ENCODE data around the gene AMBP.
"Not testable (repeated sequence)": the region's sequence is repeated elsewhere in the genome, so short reads cannot be mapped to it uniquely, and the experiment has no call there.

The AMBP gene

DNA sequence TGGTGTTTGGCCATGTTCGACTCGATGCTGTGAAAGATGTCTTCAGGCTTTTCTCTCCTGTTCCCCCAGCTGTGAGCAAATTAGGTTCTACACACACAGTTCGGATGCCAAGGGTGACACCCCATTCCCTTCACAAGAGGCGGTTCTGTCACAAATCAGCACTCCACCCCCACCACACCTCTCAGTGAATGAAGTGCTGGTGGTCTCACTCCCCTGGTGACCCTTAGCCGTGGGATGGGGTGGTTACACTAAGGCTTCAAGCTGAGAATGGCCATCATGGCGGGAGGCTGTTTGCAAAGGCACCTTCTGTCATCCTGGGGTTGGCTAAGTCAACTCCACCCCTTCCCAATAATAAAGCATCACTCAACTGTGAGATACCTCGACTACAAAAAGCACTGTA is 26.4 kb downstream of the AMBP start:
- DNase-seq (ENCODE audit: low read depth, low spot score) = no peak

DNA sequence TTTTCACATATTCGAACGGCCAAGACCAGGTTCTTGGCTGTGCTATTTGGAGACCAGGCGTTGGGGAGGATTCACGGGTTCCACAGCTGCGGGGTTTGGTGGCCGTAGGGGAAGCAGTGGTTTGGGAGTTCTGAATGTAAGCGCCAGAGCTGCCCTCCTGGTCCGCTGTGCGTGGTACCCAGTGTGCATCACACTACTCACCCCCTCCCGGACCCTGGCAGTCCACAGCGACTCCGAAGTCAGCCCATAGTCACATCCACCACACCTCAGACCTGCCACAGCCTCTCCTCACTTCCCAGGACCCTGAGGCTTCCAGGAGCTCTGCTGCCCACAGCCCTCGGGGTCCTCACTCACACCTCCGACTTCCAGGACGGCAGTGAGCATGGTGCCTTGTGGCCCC is 26.8 kb downstream of the AMBP start:
- DNase-seq (ENCODE audit: low read depth, low spot score) = no peak

DNA sequence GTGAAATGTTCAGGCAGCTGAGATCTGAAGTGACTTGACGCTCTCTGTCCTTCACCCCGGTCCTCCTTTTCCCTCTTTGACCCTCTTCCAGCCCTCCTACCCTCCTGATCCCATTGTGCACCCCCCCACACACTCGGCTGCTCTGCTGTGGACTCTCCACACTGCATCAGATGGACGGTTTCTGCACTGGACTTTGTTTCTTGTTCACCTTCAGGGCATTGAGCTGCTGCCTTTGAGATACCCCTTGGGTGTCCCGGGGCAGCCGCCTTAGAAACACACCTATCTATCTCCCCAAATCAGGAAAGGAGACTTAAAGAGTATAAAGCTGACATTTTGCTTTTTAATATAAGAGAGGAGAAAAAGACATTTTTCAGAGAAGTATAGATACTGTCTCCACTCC is 27.5 kb downstream of the AMBP start:
- no peak for DNase-seq (ENCODE audit: low read depth, low spot score)

DNA sequence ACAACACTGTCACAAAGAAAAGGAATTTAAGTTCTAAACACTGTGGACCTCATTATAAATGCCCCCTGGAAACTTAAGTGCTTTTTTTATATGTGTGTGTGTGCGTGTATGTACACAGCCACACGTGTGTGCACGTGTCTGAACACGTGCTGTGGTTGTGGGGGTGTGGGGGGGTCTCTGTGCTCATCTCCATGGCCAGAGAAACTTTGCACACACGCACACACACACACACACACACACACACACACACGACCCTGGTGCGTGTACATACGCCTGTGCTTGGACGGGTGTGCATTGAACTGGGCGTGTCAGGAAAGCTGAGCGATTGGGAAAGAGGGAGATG is 27.9 kb downstream of the AMBP start:
- no peak for DNase-seq (ENCODE audit: low read depth, low spot score)

DNA sequence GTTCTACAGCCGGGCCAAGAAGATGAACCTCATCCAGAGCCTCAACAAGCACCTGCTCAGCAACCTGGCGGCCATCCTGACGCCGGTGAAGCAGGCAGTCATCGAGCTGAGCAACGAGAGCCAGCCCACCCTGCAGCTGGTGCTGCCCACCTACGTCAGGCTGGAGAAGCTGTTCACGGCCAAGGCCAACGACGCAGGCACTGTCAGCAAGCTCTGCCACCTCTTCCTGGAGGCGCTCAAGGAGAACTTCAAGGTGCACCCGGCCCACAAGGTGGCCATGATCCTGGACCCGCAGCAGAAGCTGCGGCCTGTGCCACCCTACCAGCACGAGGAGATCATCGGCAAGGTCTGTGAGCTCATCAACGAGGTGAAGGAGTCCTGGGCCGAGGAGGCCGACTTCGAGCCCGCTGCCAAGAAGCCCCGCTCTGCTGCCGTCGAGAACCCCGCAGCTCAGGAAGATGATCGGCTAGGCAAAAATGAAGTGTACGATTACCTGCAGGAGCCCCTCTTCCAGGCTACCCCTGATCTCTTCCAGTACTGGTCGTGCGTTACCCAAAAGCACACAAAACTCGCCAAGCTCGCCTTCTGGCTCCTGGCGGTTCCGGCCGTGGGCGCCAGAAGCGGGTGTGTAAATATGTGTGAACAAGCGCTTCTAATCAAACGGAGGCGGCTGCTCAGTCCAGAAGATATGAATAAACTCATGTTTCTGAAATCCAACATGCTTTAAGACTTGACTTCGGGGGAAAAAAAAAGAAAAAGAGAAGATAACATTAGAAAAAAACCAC is 28.5 kb downstream of the AMBP start:
- no peak for DNase-seq (ENCODE audit: low read depth, low spot score)

DNA sequence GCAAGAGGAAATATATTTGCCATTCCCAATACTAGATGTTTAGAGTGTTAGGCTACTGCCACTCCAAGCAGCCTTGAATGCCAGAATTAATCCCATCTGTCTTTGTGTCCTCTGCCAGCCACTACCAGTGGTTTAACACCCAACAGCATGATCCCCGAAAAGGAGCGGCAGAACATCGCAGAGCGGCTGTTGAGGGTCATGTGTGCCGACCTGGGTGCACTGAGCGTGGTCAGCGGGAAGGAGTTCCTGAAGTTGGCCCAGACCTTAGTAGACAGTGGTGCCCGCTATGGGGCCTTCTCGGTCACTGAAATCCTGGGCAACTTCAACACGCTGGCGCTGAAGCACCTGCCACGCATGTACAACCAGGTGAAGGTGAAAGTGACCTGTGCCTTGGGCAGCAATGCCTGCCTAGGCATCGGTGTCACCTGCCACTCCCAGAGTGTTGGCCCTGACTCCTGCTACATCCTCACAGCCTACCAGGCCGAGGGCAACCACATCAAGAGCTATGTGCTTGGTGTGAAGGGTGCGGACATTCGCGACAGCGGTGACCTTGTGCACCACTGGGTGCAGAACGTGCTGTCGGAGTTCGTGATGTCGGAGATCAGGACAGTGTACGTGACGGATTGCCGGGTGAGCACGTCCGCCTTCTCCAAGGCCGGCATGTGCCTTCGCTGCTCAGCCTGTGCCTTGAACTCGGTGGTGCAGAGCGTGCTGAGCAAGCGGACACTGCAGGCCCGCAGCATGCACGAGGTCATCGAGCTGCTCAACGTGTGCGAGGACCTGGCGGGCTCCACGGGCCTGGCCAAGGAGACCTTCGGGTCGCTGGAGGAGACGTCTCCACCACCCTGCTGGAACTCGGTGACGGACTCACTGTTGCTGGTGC is 29.3 kb downstream of the AMBP start:
- DNase-seq (ENCODE audit: low read depth, low spot score) = no peak

DNA sequence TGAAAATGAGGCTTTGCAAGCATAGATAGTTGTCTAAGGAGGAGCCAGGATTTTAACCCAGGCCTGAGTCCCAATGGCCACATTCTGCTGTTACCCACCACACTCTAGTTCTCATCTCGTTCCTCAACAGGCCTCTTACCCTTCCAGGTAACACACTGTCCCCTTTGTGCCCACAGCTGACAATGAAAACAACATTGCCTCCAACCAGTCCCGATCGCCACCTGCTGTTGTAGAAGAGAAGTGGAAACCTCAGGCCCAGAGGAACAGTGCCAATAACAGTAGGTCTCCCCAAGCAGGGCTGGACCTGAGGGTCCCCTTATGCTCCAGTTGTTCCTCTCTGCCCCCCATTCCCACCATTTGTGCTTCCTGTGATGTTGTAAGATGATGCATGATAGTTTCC is 30.4 kb downstream of the AMBP start:
- DNase-seq (ENCODE audit: low read depth, low spot score) = no peak

DNA sequence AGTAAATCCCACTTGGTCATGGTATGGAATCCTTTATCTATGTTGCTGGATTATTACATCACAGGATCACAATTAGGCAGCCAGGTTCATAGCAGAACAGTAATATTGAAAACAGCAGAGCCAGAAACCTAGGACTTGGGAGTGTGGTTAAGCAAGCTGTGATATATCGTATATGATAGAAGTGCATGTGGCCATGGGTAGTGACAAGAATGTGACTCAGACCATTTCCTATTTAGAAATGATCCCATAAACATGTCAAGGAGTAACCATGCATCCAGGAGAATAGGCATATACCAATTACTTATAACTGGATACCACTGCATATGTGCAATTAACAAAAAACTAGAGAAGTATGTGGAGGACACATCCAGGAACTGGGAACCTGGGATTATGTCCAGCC is 31.2 kb downstream of the AMBP start:
- no peak for DNase-seq (ENCODE audit: low read depth, low spot score)

DNA sequence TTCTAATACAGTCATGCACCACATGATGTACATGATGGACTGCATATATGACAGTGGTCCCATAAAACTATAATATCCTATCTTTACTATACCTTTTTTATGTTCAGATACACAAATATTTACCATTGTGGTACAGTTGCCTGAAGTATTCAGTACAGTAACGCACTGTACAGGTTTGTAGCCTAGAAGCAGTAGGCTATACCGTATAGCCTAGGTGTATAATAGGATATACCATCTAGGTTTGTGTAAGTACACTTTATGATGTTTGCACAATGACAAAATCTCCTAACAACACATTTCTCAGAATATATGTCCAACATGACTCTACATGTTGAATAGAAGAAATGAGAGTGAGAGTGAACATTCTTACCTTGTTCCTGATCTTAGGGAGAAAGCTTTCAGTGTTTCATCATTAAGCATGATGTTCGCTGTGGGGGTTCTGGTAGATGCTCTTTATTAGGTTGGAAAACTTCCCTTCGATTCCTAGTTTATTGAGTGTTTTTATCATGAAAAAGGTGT is 31.8 kb downstream of the AMBP start:
- no peak for DNase-seq (ENCODE audit: low read depth, low spot score)

DNA sequence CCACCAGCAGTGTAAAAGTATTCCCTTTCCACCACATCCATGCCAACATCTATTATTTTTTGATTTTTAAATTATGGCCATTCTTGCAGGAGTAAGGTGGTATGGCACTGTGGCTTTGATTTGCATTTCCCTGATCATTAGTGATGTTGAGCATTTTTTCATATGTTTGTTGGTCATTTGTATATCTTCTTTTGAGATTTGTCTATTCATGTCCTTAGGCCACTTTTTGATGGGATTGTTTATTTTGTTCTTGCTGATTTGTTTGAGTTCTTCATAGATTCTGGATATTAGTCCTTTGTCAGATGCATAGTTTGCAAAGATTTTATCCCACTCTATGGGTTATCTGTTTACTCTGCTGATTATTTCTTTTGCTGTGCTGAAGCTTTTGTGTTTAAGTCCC is 34.4 kb downstream of the AMBP start:
- DNase-seq (ENCODE audit: low read depth, low spot score) = not testable (repeated sequence)

DNA sequence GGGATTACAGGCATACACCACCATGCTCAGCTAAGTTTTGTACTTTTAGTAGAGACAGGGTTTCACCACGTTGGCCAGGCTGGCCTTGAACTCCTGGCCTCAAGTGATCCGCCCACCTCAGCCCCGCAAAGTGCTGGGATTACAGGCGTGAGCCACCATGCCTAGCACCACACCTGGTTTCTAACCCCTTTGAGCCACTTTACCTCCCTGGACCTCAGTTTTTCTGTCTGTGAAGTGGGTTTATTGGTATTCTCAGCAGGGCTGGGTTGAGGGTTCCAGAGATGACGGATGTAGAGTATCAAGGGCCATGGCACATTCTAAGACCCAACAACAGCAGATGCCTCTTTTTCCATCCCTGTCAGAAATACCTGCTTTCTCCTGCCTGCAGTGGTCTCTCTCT is 38.6 kb downstream of the AMBP start:
- DNase-seq (ENCODE audit: low read depth, low spot score) = no peak

DNA sequence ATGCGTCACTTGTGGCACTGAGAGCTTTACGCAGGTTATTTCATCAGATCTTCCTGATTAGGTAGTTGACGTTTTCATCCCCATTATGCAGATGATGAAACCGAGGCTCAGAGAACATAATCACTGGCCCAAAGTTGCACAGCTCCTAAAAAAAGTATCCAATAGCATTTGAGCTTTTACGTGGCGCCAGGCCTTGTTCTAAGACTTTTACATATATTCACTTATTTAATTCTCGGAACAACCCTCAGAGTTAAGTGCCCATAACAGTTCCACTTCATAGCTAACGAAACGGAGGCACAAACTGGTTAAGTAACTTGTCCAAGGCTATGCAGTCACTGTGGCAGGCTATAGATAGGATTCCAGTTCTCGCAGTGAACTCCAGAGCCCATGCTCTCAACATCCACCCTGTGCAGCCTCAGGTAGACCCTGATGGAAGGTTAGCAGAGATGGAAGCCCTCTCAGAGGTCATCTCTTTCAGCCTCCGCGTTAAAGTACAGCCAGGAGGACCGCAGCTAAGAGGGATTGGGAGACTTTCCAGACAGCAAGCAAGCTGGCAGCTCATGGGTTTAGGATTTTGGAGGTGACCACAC is 39.3 kb downstream of the AMBP start:
- DNase-seq (ENCODE audit: low read depth, low spot score) = no peak

DNA sequence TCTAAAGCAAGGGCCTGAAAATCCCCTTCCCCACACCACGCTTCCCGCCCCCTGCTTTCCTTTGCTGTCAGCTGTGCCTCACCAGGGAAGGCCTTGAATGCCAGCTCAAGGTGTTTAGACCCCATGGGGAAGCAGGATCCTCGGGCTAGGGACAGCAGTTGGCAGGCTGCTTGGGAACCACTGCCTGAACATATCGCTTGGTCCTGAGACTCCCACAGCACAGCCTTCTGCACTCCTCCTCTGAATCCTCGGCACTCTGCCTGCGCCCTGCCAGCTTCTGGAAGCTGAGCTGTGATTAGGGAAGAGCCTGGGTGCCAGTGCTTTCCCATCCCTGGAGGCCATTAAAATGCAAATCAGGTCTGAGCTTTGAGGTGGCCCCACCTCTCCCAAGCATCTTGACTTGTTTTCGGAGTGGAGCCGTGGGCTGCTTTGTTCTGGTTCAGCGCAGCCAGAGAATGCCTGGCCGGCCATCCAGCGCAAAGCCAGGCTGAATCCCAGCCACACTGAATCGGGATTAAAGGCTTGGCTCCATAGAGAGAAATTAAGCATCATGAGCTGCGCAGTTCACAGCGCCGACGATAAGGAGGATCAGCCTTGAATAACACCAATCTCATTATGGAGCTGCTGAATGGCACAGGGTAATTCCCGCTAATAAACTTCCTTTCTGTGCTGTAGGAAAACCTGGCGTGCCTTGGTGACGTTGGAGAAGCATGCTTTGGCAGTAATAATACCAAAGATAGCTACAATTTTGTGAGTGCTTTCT is 40.0 kb downstream of the AMBP start:
- no peak for DNase-seq (ENCODE audit: low read depth, low spot score)

DNA sequence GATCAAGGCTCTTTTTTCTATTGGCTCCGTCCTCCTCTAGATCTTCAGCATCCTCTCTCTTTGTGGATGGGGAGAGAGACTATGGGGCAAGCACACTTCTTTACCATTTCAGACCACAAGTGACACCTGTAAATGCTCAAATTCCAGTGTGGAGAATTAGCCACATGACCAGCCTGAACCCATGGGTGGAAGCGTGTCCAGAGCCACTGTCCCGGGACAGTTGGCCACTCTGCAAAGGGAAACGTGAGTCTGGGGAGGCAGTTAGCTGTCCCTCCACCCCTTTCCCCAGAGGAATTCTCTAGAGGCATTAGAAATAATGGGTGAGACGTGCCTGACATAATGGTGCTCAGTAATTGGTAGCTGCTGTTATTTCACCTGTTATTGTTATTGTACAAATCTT is 40.9 kb downstream of the AMBP start:
- DNase-seq (ENCODE audit: low read depth, low spot score) = no peak

DNA sequence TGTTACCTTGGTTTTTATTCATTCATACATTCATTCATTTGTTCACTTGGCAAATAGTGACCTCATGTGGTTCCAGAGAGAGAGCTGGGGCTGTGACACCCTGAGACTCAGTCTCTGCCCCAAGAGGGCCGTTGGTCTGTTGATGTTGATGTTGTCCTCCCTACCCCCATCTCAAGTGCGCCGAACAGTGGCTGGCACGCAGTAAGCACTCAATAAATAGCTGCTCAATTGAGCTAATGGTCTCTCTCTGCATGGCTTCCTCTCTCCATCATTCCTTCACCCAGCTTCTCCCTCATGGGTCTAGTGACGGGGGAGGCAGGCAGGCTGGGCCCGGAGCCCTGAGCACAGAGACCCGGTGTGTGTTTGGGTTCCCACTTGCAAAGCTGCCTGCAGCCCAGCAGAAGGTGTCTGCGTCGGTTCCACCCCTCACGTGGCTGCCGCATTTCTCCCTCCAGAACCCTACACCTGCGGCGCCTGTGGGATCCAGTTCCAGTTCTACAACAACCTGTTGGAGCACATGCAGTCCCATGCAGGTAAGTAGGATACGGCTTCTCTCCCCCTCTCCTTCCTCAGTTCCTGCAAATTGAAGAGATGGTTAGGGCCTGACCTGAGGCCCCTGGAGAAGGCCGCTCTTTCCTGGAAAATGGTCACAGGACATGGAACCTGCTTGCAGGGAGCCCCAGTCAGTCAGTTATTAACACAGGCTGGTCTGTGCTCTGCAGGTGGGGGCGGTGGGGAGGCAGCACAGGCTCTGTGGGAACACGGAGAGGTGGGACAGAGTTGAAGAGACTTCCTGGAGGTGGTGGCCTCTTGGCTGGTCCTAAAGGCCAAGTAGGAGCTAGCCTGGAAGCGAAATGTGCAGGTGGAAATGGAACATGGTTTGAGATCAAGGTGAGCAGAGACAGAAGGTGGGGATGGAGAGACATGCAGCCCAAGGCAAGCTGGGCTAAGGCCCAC is 42.0 kb downstream of the AMBP start:
- no peak for DNase-seq (ENCODE audit: low read depth, low spot score)

DNA sequence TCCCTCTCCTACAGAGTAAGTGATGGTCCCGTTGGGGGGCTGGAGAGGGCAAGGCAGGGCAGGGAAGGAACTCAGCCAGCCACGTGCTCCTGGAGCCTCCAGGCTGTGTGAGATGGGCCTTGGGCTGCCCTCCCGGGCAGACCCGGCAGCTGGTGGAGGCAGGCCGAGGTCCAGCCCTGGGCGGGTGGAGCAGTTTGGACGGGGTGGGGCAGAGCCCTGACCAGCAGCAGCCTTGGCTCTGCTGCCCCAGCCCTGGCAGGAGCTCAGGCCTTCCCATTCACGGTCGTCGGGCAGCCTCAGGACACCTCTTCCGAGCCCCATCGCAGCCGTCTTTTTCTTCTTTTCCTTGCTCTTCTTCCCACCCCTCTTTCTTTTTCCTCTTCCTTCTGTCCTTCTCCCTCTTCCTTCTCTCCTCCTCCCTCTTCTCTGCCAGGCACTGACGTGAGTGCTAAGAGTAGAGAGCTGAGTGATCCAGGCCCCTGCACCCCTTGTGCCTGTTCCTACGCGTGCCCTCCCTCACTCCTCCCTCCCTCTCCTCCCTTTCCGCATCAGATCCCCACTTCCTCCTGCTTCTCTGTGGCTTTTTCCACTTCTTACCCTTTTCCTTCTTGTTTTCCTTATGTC is 42.8 kb downstream of the AMBP start:
- no peak for DNase-seq (ENCODE audit: low read depth, low spot score)

DNA sequence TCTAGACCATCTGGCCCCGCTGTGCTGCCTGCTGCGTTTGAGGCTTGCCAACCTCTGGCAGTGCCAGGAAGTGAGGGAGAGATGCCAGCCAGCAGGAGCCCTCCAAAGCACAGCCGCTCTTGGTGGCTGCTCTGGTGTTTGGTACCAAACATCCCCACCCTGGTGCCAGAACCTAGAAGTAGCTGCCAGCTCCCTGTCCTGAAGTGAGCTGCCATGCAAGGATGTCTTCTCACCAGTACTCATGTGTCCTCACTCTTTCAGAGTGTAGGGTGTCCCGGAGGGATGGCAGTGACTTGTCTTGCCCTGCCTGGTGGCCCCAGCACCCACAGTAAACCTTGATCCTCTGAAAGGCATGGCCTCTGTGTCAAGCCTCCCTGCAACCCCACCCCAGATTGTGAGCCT is 43.4 kb downstream of the AMBP start:
- no peak for DNase-seq (ENCODE audit: low read depth, low spot score)

DNA sequence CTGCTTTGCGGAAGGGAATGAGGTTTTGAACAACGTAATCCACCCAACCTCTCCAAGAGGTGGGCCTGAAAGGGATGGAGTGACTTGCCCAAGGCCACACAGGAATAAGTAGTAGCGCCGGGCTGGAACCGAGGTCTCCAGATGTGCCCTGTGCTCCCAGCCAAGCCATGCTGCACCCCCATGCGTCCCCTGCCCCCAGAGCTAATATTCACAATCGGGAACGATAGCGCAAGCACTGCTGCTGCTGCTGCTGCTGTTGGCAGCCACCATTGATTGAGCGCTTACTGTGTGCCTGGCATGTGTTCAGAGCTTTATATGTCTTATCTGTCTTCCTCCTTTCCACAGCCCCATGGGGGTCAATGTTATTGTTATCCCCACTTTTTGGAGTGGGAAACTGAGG is 43.9 kb downstream of the AMBP start:
- no peak for DNase-seq (ENCODE audit: low read depth, low spot score)

DNA sequence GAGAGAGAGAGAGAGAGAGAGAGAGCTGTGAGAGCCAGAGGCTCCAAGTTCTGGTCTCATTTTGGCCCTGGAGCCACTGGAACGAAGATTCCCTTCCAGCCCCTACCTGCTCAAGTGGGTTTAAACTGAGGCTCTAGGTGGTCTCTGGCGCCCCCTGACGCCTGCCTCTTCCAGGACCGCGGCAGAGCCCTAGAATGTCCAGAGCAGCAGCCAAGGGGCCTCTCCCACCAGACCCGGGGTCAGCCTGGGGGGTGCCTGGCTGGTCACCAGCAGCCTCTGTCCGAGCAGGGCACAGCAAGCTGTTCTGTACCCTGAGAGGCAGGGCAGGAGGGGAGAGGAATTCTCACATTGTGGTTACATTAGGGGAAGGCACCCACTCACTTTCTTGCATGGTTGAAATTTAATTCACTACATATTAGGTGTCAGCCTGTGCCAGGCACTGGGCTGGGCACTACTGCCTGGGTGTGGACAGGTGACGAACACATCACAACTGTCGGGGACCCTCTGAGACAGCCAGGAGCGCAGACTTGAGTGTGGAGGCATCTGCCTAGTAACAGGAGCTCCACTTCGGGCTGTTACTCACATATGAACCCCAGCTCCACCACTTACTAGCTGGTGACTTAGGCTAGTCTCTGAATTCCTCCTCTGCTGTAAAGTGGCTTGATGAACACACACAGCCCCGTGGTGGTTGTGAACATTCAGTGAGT is 44.5 kb downstream of the AMBP start:
- DNase-seq (ENCODE audit: low read depth, low spot score) = no peak
